ENCODE results near the gene TBC1D20. TPM values are rescaled to one million over a fixed set of nuclear protein-coding genes. Genes with fewer than 3 reads are reported as not detected.

TBC1D20 gene
- total RNA-seq, 1 experiment from 2014 or later = 10.2 TPM

- no peak overlapping the region for H3K4me3 ChIP-seq
- no peaks in the 10 kb centered on the region for H3K9me3 ChIP-seq
- no peak for DNase-seq
- H3K27me3 ChIP-seq = no peaks in the 10 kb centered on the region
- H3K36me3 ChIP-seq = no peaks in the 10 kb centered on the region; the same call in 1 of the 2 replicates
Observed at GRCh38 chr20:432208-432607, 30.1 kb downstream of the TBC1D20 start.

- peak; percentile 30 for DNase-seq
- Histone ChIP-seq H3K9me3 (no peaks in the 10 kb centered on the region), H3K27me3 (no peaks in the 10 kb centered on the region), H3K36me3 (no peaks in the 10 kb centered on the region; the same call in 1 of the 2 replicates), H3K4me3 (no peak overlapping the region)
Observed at GRCh38 chr20:431012-431904, 31.1 kb downstream of the TBC1D20 start.

- Histone ChIP-seq H3K36me3 (no peaks in the 10 kb centered on the region; the same call in 1 of the 2 replicates), H3K9me3 (no peaks in the 10 kb centered on the region), H3K4me3 (no peak overlapping the region), H3K27me3 (no peaks in the 10 kb centered on the region)
- DNase-seq = no peak
Observed at GRCh38 chr20:430091-430999, 32.0 kb downstream of the TBC1D20 start.

- no peaks in the 10 kb centered on the region for H3K9me3 ChIP-seq
- no peak for DNase-seq
- H3K36me3 ChIP-seq = no peaks in the 10 kb centered on the region; the same call in 1 of the 2 replicates
- no peak overlapping the region for H3K4me3 ChIP-seq
- H3K27me3 ChIP-seq = no peaks in the 10 kb centered on the region
Observed at GRCh38 chr20:428658-429200, 33.6 kb downstream of the TBC1D20 start.

- Histone ChIP-seq H3K9me3 (no peaks in the 10 kb centered on the region), H3K4me3 (no peak overlapping the region), H3K36me3 (no peaks in the 10 kb centered on the region; the same call in 1 of the 2 replicates), H3K27me3 (no peaks in the 10 kb centered on the region)
- DNase-seq = no peak
Observed at GRCh38 chr20:427849-428657, 34.3 kb downstream of the TBC1D20 start.

- no peaks in the 10 kb centered on the region for H3K27me3 ChIP-seq
- H3K9me3 ChIP-seq = no peaks in the 10 kb centered on the region
- H3K36me3 ChIP-seq = no peaks in the 10 kb centered on the region; the same call in 1 of the 2 replicates
Observed at GRCh38 chr20:427401-427800, 34.9 kb downstream of the TBC1D20 start.

GRCh38 chr20:426566-426965 lies 35.8 kb downstream of the TBC1D20 start:
- no peak for DNase-seq
- Histone ChIP-seq H3K9me3 (no peaks in the 10 kb centered on the region), H3K36me3 (no peaks in the 10 kb centered on the region; the same call in 1 of the 2 replicates)

More at GRCh38 chr20:427401-427800, 34.9 kb downstream of the TBC1D20 start:
- H3K4me3 ChIP-seq = no peak overlapping the region
- no peak for DNase-seq

GRCh38 chr20:421685-422250 lies 40.6 kb downstream of the TBC1D20 start:
- DNase-seq = no peak
- Histone ChIP-seq H3K9me3 (no peaks in the 10 kb centered on the region), H3K36me3 (no peaks in the 10 kb centered on the region), H3K27me3 (no peaks in the 10 kb centered on the region), H3K4me3 (no peak overlapping the region)

More at GRCh38 chr20:426566-426965, 35.8 kb downstream of the TBC1D20 start:
- Histone ChIP-seq H3K4me3 (no peak overlapping the region), H3K27me3 (no peaks in the 10 kb centered on the region)

GRCh38 chr20:420721-421574 lies 41.4 kb downstream of the TBC1D20 start:
- Histone ChIP-seq H3K27me3 (no peaks in the 10 kb centered on the region), H3K9me3 (no peaks in the 10 kb centered on the region), H3K36me3 (no peaks in the 10 kb centered on the region), H3K4me3 (no peak overlapping the region)
- no peak for DNase-seq

GRCh38 chr20:420166-420620 lies 42.1 kb downstream of the TBC1D20 start:
- Histone ChIP-seq H3K4me3 (no peak overlapping the region), H3K27me3 (no peaks in the 10 kb centered on the region), H3K9me3 (no peaks in the 10 kb centered on the region), H3K36me3 (no peaks in the 10 kb centered on the region)
- DNase-seq = no peak

GRCh38 chr20:419556-420165 lies 42.7 kb downstream of the TBC1D20 start:
- no peaks in the 10 kb centered on the region for H3K9me3 ChIP-seq
- H3K27me3 ChIP-seq = no peaks in the 10 kb centered on the region
- H3K4me3 ChIP-seq = no peak overlapping the region
- no peak for DNase-seq
- no peaks in the 10 kb centered on the region for H3K36me3 ChIP-seq

GRCh38 chr20:418858-419365 lies 43.4 kb downstream of the TBC1D20 start:
- DNase-seq = no peak
- Histone ChIP-seq H3K9me3 (no peaks in the 10 kb centered on the region), H3K4me3 (no peak overlapping the region), H3K27me3 (no peaks in the 10 kb centered on the region), H3K36me3 (no peaks in the 10 kb centered on the region)

GRCh38 chr20:417801-418342 lies 44.5 kb downstream of the TBC1D20 start:
- Histone ChIP-seq H3K4me3 (no peak overlapping the region), H3K9me3 (no peaks in the 10 kb centered on the region), H3K36me3 (no peaks in the 10 kb centered on the region), H3K27me3 (no peaks in the 10 kb centered on the region)
- no peak for DNase-seq
